Hepatocyte (in vitro differentiated cells): Measurements from ENCODE around the gene NUPR2. TPM values are rescaled to one million over a fixed set of nuclear protein-coding genes. Genes with fewer than 3 reads are reported as not detected.
"Not testable (repeated sequence)": the region's sequence is repeated elsewhere in the genome, so short reads cannot be mapped to it uniquely, and the experiment has no call there.

Experiments
- DNase-seq: peaks from one replicate; pipeline ENCODE4 v3.0.0-alpha.2; 2016; ENCODE audit warnings: low spot score
- H2AFZ ChIP-seq: fragments of 200-600 bp; sonication (generic); 2 replicates; pipeline ENCODE4 v1.6.0; 2016; ENCODE audit warnings: antibody characterized with exemption, mild to moderate bottlenecking
- H3K27ac ChIP-seq: fragments of 200-600 bp; sonication (generic); 2 replicates; pipeline ENCODE4 v1.5.1; 2016; ENCODE audit warnings: mild to moderate bottlenecking
- H3K27me3 ChIP-seq: fragments of 200-600 bp; sonication (generic); 2 replicates; pipeline ENCODE4 v1.6.1; 2016
- H3K36me3 ChIP-seq: fragments of 200-600 bp; sonication (generic); replicated peaks from 2 replicates; pipeline ENCODE4 v1.5.1; 2016; ENCODE audit warnings: low read depth; ENCODE audit not compliant: insufficient read depth
- H3K4me1 ChIP-seq: fragments of 200-600 bp; sonication (generic); 2 replicates; pipeline ENCODE4 v1.5.1; 2016; ENCODE audit warnings: mild to moderate bottlenecking, moderate library complexity; ENCODE audit not compliant: insufficient read depth
- H3K4me2 ChIP-seq: fragments of 200-600 bp; sonication (generic); 2 replicates; pipeline ENCODE4 v1.6.0; 2016
- H3K4me3 ChIP-seq: fragments of 200-600 bp; sonication (generic); 2 replicates; pipeline ENCODE4 v1.5.1; 2016; ENCODE audit warnings: mild to moderate bottlenecking
- H3K79me2 ChIP-seq: fragments of 200-600 bp; sonication (generic); 2 replicates; pipeline ENCODE4 v1.6.0; 2017; ENCODE audit warnings: mild to moderate bottlenecking
- H3K9me2 ChIP-seq: fragments of 200-600 bp; sonication (generic); replicated peaks from 2 replicates; pipeline ENCODE4 v1.6.0; 2017; ENCODE audit warnings: mild to moderate bottlenecking; ENCODE audit not compliant: insufficient read depth
- H3K9me3 ChIP-seq: fragments of 200-600 bp; sonication (generic); 2 replicates; pipeline ENCODE4 v1.5.1; 2016; ENCODE audit warnings: low read depth, mild to moderate bottlenecking
- H4K20me1 ChIP-seq: fragments of 200-600 bp; sonication (generic); 2 replicates; pipeline ENCODE4 v1.6.0; 2016; ENCODE audit warnings: mild to moderate bottlenecking; ENCODE audit not compliant: insufficient read depth, poor library complexity, severe bottlenecking
- CTCF ChIP-seq: fragments of 200-600 bp; sonication (generic); IDR thresholded peaks from 2 replicates; pipeline ENCODE4 v1.5.1; 2016; ENCODE audit warnings: antibody characterized with exemption, mild to moderate bottlenecking; ENCODE audit not compliant: poor library complexity
- EZH2 ChIP-seq: fragments of 200-600 bp; sonication (generic); IDR thresholded peaks from 2 replicates; pipeline ENCODE4 v1.6.1; 2016; ENCODE audit warnings: antibody characterized with exemption, mild to moderate bottlenecking, borderline replicate concordance
- EZH2phosphoT487 ChIP-seq: fragments of 200-600 bp; sonication (generic); IDR thresholded peaks from one replicate; pipeline ENCODE4 v1.6.1; 2018; ENCODE audit warnings: antibody characterized with exemption, mild to moderate bottlenecking, low read depth, moderate library complexity; ENCODE audit not compliant: unreplicated experiment, severe bottlenecking
- WGBS: methylation state at CpG from one replicate; pipeline ENCODE4 v1.1.6; 2016; ENCODE audit warnings: low lambda C conversion rate; ENCODE audit errors: missing lambda C conversion rate; 5-methylcytosine and 5-hydroxymethylcytosine counted together
- polyA plus RNA-seq: library from polyadenylated mRNA; unstranded; fragments of >200 nt; fragmentation: Nextera tagmentation; extraction: Ambion mirVana; gene quantifications from 2 replicates; pipeline ENCODE4 v1.2.1, GENCODE V29; 2016
- total RNA-seq: library from RNA; depleted of rRNA; stranded (reverse); fragments of >200 nt; gene quantifications from 2 replicates; pipeline ENCODE4 v1.2.3, GENCODE V29; 2014

The NUPR2 gene
- total and polyA plus RNA-seq, 2 experiments from 2014 or later = not detected

- Histone ChIP-seq H3K9me3 (no peaks in the 10 kb centered on the region), H3K4me2 (no peak overlapping the region), H3K27ac (no peak overlapping the region), H3K79me2 (no peaks in the 10 kb centered on the region), H3K36me3 (no peaks in the 10 kb centered on the region), H2AFZ (no peak overlapping the region), H3K9me2 (no peaks in the 10 kb centered on the region), H3K27me3 (no peaks in the 10 kb centered on the region), H4K20me1 (no peaks in the 10 kb centered on the region), H3K4me3 (no peak overlapping the region), H3K4me1 (no peaks in the 10 kb centered on the region)
- 63% methylated on average over 8 of the region's 8 CpGs for WGBS
- no peak for DNase-seq
- no peak for TF ChIP-seq EZH2
- no peak for TF ChIP-seq CTCF
- no peak for TF ChIP-seq EZH2phosphoT487
Observed at GRCh38 chr7:56125831-56126230, 9.6 kb upstream of the NUPR2 start.

GRCh38 chr7:56124981-56125380 lies 8.8 kb upstream of the NUPR2 start:
- H2AFZ ChIP-seq = no peak overlapping the region
- WGBS = 53% methylated on average over 6 of the region's 6 CpGs
- TF ChIP-seq EZH2 (no peak), CTCF (no peak), EZH2phosphoT487 (no peak)

GRCh38 chr7:56121440-56121839 lies 5.2 kb upstream of the NUPR2 start:
- H3K4me2 ChIP-seq = no peak overlapping the region
- H3K79me2 ChIP-seq = no peaks in the 10 kb centered on the region
- 88% methylated on average over 6 of the region's 6 CpGs for WGBS
- no peaks in the 10 kb centered on the region for H3K36me3 ChIP-seq
- H3K9me3 ChIP-seq = no peaks in the 10 kb centered on the region
- no peaks in the 10 kb centered on the region for H3K4me1 ChIP-seq
- no peak overlapping the region for H3K4me3 ChIP-seq
- H4K20me1 ChIP-seq = no peaks in the 10 kb centered on the region
- DNase-seq = no peak
- no peak overlapping the region for H3K27ac ChIP-seq
- TF ChIP-seq CTCF (no peak), EZH2 (no peak), EZH2phosphoT487 (no peak)
- H3K27me3 ChIP-seq = no peaks in the 10 kb centered on the region
- no peaks in the 10 kb centered on the region for H3K9me2 ChIP-seq
- H2AFZ ChIP-seq = no peak overlapping the region

More at GRCh38 chr7:56124981-56125380, 8.8 kb upstream of the NUPR2 start:
- H3K27ac ChIP-seq = no peak overlapping the region
- no peak for DNase-seq
- H3K4me3 ChIP-seq = no peak overlapping the region
- H3K9me2 ChIP-seq = no peaks in the 10 kb centered on the region
- H4K20me1 ChIP-seq = no peaks in the 10 kb centered on the region
- H3K4me1 ChIP-seq = no peaks in the 10 kb centered on the region
- no peaks in the 10 kb centered on the region for H3K36me3 ChIP-seq
- no peak overlapping the region for H3K4me2 ChIP-seq
- H3K9me3 ChIP-seq = no peaks in the 10 kb centered on the region
- H3K27me3 ChIP-seq = no peaks in the 10 kb centered on the region
- H3K79me2 ChIP-seq = no peaks in the 10 kb centered on the region

GRCh38 chr7:56112244-56112643 lies 4.0 kb downstream of the NUPR2 start:
- H3K79me2 ChIP-seq, H3K27me3 ChIP-seq, H3K4me3 ChIP-seq, H2AFZ ChIP-seq, DNase-seq, H3K9me3 ChIP-seq, H3K4me1 ChIP-seq, H3K4me2 ChIP-seq, H3K27ac ChIP-seq, H3K9me2 ChIP-seq, H4K20me1 ChIP-seq, H3K36me3 ChIP-seq: not testable (repeated sequence)
- WGBS = 83% methylated on average over 3 of the region's 3 CpGs
